RWPE1 (cell line): ENCODE results near the gene RPL19.

Experiments used
- CTCF ChIA-PET: fragments of 350-600 bp; sonication (Branson Sonifier 250); formaldehyde crosslinking; extraction: SDS; loops from one replicate; lab custom pipeline; 2021; lab: Yijun Ruan, JAX
- POLR2A ChIA-PET: fragments of 400-600 bp; formaldehyde crosslinking; extraction: SDS; loops from one replicate; lab custom pipeline; 2020; ENCODE audit warnings: antibody characterized with exemption; ENCODE audit not compliant: low non-redundant PET; lab: Yijun Ruan, JAX
- DNase-seq: peaks from one replicate; pipeline ENCODE4 v3.0.0; 2012; ENCODE audit warnings: low spot score
- H3K27ac ChIP-seq: fragments of 450-650 bp; 2 replicates; pipeline ENCODE4 v1.5.1; 2017
- CTCF ChIP-seq: fragments of 450-650 bp; conservative IDR thresholded peaks from 2 replicates; pipeline ENCODE4 v1.5.1; 2017; ENCODE audit warnings: low read depth, mild to moderate bottlenecking

RPL19 gene

GRCh38 chr17:39208136-39208535 lies 8.1 kb downstream of the RPL19 start:
- ChIA-PET CTCF (interaction anchor here (0.6 to 5.0 kb wide), 4 partner anchors 24 to 846 kb away, joined by 6 to 145 read pairs (median 9); partner anchors contain the start of gene MED24), POLR2A (no interaction called here)
- DNase-seq, result no peak
- TF ChIP-seq CTCF, result no peak
- H3K27ac ChIP-seq, result peak overlapping the region; percentile 60

GRCh38 chr17:39208893-39209292 lies 8.8 kb downstream of the RPL19 start:
- TF ChIP-seq CTCF, result no peak
- H3K27ac ChIP-seq, result peak overlapping the region; percentile 60
- ChIA-PET POLR2A (no interaction called here), CTCF (interaction anchor here (0.7 to 5.0 kb wide), 5 partner anchors 23 to 403 kb away, joined by 3 to 145 read pairs (median 6); no protein-coding TSS in a partner anchor)
- DNase-seq, result no peak

GRCh38 chr17:39209317-39210092 lies 9.4 kb downstream of the RPL19 start:
- H3K27ac ChIP-seq, result peak overlapping the region; percentile 60
- CTCF ChIA-PET, result interaction anchor here (0.7 to 5.0 kb wide), 4 partner anchors 26 to 402 kb away, joined by 3 to 145 read pairs (median 4); no protein-coding TSS in a partner anchor
- POLR2A ChIA-PET, result no interaction called here
- no peak for TF ChIP-seq CTCF
- DNase-seq, result no peak

GRCh38 chr17:39210093-39210434 lies 10.0 kb downstream of the RPL19 start:
- no peak for TF ChIP-seq CTCF
- ChIA-PET POLR2A (no interaction called here), CTCF (interaction anchor here (0.5 to 5.0 kb wide), 4 partner anchors 26 to 351 kb away, joined by 3 to 145 read pairs (median 5); no protein-coding TSS in a partner anchor)
- H3K27ac ChIP-seq, result peak overlapping the region; percentile 60
- DNase-seq, result no peak

GRCh38 chr17:39212195-39212810 lies 12.2 kb downstream of the RPL19 start:
- no peak for DNase-seq
- TF ChIP-seq CTCF, result no peak
- POLR2A ChIA-PET, result no interaction called here
- H3K27ac ChIP-seq, result peak overlapping the region; percentile 78
- CTCF ChIA-PET, result interaction anchor here (0.8 to 1.9 kb wide), 3 partner anchors 28 to 32 kb away, joined by 4 to 6 read pairs (median 5); no protein-coding TSS in a partner anchor

- DNase-seq, result no peak
- POLR2A ChIA-PET, result no interaction called here
- no peak for TF ChIP-seq CTCF
- H3K27ac ChIP-seq, result peak overlapping the region; percentile 78
- CTCF ChIA-PET, result interaction anchor here (0.6 to 1.9 kb wide), 4 partner anchors 19 to 32 kb away, joined by 3 to 6 read pairs (median 4); no protein-coding TSS in a partner anchor
Measured at GRCh38 chr17:39212841-39213480, 12.9 kb downstream of the RPL19 start.
